HG03442 (cell line): ENCODE results near the gene UQCC2.

ENCODE experiments used
- ATAC-seq: cut with Tn5 transposase; IDR thresholded peaks from one replicate; pipeline ENCODE4 v1.9.1; 2021; ENCODE audit warnings: mild to moderate bottlenecking, moderate library complexity; ENCODE audit not compliant: unreplicated experiment

Gene UQCC2

DNA sequence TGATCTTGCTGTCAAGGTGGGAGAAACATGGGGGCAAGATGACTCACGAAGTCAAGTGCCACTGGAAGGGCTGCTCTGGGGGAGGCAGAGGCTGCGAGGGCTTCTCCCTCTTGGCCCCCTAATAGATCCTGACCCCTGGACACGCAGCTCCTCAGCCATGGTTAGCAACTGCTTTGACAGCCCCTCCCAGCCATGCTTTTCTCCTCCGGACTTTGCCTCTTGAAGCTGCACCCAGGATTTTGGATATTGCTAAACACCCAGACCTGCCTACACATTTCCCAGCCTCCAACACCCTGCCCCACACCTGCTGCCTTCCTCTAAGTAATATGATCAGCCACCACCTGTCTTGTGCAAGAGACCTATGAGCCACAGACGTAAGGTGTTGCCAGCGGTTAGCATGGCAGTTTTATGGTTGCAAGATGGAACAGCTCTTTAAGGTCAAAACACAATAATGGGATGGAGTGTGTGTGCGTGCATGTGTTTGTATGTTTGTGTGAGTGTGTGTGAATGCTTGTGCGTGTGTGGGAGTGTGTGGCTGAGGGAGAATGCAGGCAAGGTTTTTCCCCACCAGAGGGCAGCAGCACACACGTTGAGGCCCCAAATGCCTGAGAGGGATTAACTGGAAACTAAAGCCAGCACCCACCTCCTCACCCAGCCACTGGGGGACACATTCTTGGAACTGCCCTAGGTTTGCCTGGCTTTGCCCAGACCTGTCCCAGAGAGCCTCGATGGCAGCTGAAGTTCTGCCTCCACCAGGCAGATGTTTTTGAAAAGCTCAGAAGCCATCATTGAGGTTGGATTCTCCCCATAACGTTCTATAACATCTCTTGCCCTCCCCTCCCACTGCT lies 32.7 kb upstream of the UQCC2 start:
- ATAC-seq, result no peak

DNA sequence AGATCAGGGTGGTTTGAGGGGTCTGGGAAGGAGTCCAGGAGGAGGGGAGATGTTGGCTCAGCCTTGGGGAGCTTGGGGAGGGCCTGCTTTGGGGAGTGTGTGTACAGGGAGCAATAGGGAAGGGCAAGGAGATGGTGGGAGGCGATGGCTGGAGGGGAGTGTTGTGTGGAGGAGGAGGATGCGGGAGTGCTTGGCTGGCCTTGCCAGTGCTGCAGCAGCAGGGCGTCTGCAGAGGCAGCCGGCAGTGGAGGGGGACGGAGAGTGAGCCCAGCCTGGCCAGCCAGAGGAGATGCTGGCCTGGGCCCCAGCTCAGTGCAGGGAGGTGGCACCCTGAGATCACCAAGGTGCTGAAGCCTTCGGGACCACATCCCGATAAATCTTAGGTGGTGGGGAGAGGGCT lies 31.3 kb upstream of the UQCC2 start:
- no peak for ATAC-seq

DNA sequence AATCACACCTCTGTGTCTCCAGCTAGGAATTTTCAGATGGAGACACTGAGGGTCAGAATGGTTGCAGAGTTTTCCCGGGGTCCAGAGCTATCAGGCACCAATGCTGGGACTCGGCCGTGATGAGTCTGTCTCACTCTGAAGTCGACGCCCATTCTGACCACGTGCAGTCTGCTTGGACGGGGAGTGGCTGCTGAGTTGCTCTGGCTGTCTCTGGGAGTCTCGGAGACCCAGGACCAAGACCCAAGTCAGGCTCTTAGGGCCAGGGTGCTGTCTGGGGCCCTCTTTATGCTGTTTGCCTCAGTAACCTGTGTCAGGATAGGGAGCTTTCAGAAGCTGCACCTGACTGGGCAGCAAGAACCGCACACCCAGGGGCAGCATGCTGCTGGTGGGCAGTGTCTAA lies 30.6 kb upstream of the UQCC2 start:
- no peak for ATAC-seq

DNA sequence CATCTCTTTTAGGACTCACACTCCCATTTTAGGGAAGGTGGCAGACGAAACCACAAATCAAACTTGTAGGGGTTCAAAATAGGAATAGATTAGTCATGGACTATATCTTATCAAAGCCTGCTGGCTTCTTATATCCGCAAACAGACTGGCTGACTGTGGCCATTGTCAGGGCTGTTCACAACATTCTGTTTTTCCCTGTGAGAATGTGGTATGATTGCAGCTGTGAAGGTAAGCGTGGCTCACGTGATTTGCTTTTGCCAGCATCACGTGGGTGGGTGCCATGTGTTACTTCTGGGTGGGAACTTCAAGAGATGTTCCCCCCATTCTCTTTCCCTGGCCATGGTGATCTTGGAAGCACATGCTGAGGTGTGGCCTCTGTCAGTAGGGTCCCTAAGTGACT lies 29.3 kb upstream of the UQCC2 start:
- ATAC-seq, result no peak

DNA sequence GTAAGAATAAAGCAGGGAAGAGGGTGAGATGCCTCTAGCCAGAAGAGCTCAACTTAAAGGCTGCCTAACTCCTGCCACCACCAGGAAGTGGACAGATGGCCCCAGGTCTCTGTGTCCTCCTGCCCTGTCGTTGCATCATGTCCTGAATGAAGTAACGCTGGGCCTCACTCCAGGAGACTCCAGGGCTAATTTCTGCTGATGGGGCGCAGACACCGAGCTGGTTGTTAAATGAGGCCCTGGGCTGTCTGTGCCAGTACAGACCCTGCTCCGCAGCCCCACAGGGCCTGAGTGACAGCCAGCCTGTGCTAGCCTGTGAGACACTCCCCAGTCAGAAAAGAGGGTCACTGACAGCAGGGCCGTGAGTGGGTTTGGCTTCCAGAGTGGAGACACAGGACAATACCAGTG lies 28.7 kb upstream of the UQCC2 start:
- no peak for ATAC-seq

DNA sequence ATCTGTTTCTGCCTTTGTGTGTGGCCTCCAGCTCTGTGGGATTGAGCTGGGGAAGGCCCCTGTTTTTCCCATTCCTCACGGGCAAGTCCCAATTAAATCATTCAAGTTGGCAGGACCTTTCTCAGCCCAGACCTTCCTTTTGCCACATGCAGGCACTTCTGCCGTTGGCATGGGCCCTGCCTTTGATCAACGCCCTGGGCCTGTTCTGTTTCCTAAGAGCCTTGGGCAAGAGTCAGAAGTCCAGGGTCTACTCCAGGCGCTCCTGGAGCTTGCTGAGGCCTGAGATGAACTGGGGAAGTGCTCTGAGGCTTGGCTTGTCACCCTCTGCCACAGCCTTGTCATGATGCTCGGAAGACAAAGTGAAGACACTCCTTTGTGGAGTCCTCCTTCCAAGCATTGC lies 28.1 kb upstream of the UQCC2 start:
- ATAC-seq, result no peak

DNA sequence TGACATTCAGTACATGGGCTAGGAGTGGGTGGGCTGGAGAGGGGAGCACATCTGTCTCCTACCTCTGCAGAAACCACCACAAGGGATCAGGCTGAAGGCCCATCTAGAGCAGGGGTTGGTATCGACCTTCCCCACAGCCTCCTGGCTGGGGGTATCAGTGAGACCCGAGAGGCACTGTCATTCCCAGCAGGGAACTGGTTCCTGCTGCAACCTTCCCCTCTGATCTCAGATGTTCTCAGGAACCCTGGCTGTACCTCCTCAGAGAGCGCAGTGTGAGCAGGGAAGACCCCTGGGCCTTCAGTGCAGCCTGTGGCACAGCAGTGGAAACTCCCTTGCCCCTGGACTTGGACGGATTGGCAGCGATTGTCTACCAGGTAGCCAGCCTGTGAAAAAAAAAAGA lies 27.4 kb upstream of the UQCC2 start:
- no peak for ATAC-seq

DNA sequence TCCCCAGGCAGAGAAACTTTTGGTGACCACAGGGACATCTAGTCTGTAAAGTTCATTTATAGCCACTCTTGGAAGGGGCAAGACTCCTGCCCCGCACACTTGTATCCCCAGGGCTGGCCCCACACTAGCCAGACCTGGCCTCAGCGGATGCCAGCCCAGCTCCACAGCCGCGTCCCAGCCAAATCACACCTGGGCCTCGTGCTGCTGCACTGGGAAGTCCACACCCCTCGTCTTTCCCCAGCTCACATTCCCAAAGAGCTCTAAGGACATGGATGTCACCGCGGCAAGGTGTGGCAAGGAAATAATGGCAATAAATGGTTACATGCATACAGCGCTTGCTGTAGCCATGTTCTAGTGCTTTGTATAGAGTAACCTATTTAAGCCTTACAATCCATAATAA lies 26.7 kb upstream of the UQCC2 start:
- no peak for ATAC-seq

DNA sequence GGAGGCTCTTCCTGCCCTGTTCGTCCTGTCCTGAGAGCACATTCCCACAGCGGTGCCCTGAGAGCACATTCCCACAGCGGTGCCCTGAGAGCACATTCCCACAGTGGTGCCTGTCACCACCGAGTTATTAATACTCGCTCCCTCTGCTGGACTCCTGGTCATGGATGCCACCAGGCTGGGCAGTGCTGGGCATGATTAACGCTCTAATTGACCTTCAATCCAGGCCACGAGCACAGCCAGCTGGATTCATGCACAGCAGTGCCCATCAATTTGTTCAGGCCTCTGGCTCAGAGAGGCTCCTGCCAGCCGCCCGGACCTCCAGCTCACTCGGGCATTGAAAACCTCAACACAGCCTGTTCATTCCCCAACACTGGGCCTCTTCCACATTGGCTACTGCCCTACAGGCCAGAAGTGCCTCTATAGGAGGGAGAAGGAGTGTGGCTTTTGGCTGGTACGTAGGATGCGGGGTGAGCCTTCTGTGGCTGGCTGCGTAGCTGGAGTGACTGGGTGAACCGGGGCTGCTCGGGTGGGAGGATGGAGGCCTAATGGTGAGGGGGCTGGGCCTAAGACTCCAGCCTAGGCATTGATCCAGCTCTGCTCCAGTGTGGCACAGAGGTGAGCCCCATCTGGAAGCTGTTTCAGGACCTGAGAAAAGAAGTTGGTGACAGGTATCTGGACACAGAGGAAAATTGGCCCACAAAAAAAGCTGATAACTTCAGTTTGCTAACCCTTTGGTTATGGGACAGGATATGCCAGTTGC lies 25.9 kb upstream of the UQCC2 start:
- ATAC-seq, result no peak

DNA sequence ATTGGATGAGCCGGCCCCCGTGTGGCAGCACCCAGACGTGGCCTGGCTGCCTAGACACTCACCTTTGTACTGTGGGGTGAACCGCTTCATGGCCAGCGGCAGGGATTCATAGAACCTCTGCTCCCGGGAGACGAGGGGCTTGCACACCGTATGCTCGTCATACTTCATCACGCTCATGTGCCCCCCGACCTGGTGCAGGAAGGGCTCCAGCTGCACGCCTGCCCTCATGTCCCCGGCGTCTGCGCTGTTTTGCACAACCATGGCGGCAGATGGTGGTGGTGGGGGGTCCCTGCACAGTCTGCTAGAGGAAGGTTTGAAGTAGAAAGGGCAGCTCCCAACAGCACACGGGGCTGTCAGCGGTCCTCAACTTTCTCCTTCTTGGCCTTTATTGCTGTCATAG lies 23.7 kb upstream of the UQCC2 start:
- no peak for ATAC-seq

DNA sequence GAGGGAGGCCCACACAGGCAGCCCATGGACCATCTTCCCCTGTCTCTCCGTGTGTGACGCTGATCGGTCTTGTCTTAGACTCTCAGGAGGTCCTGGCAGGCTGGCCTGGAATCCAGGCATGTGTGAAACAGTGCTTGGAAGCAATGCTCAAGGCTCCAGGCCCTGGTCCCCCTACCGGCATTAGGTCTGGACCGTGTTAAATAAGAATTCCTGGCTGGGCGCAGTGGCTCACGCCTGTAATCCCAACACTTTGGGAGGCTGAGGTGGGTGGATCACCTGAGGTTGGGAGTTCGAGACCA lies 22.2 kb upstream of the UQCC2 start:
- no peak for ATAC-seq

DNA sequence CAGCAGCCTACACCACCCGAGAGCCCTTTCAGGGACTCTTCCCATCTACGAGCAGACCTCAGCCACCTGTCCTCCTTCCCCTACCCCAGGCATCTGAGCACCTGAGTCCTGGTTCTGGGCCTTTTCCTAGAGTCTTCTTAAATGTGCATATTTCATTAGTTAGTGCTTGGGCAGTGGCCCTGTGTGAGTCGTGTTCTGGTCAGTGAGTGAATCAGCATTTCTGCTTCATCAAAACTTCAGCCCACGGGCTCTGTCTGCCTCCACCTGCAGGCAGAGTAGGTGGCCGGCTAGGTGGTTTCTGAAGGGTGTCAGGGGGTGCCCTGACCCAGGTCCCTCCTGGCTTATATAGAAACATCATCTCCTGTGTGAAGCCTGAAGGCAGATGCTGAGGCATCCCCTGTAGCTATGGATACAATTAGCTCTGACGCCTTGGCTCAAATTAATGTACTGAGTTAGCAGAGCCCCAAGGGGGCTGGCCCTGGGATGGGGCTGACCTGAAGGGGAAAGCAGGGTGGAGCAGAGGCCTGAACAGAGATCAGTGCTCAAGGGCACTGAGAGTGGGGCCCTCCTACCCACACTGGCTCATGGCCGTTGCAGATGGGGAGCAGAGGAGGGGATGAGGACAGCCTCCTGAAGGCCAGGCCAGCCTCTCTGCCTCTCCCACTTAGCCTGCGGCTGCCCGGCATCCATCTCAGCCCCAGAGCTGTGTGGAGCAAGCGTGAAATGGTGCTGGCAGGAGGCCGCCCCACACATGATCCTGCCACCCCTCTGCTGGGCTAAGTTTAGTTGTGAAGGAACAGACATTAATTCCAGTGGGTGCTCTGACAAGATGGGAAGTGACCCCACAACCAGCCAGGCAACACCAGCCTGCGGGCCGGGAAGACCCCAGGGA lies 21.6 kb upstream of the UQCC2 start:
- ATAC-seq, result no peak

DNA sequence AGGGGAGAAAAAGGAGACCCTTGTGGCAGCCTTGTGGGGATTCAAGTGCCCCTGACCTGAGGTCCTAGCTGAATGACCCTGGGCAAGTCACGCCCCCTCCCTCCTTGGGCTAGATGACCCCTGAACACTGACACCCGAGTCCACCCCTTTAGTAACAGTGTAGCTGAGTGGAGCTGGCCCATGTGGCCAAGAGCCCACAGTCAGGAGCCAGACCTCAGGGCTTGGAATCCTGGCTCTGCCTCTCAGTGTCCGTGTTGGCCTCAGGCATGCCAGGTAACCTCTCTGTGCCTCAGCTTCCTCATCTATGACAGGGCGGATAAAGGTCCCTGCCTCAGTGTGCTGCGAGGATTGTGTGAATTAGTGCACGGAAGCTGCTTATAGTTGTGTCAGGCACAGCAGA lies 20.9 kb upstream of the UQCC2 start:
- ATAC-seq, result no peak

DNA sequence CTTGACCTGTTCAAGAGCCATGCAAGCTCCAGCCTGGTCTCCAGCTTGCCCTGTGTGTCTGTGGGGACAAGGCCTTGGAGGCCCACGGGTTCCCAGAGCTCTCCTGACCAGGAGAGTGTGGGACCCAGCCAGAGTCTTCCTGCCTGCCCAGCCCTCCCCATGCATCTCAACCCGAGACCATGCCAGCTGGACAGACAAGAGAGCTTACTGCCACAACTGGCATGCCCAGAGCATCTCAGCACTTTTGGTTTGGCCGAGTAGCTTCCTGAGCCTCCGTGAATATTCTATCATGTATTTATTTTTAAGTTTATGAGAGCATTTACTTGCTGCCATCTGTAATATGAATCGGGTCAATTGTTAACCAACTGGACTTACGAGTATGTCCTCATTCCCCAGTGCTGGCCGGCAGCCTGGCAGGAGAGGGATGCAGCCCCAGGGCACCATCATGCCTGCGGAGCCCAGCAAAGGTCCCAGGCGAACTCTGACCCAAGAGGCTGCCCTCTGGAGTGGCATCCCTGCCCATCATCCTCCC lies 20.3 kb upstream of the UQCC2 start:
- ATAC-seq, result no peak

DNA sequence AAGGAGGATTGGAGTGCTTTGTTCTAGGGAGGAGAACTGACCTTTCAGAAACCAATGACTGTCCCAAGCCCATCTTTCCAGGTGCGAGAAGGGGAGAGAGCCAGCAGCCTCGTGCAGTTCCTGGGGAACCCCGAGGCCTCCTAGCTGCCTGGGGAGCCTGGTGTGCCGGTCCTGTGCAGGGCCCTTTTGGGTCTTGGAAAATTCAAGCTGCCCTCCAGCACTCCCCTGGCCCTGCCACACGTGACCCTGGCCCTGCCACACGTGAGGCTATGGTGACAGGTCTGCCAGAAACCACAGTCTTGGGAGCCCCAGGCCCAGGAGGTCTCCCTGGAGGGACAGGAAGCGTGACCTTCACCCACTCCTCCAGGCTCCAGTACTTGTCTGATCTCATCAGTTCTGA lies 19.5 kb upstream of the UQCC2 start:
- ATAC-seq, result no peak

DNA sequence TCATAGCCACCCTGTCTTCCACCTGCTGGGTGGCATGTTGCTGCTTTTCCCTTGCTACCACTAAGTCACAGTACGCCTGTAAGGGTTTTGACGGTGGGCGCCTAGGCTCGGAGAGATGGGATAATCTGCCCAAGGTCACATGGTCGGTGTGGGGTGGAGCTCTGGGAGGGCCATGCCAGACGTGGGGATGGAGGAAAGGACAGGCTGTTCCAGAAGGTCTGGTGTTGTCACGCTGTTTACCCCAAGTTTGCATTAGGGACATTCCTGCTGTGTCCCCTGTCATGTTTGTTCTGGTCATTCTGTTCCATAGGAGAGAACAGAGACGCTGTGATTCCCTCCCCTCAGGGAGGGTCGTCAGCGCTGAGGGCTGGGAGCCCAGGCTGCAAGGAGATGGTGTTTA lies 19.1 kb upstream of the UQCC2 start:
- no peak for ATAC-seq

DNA sequence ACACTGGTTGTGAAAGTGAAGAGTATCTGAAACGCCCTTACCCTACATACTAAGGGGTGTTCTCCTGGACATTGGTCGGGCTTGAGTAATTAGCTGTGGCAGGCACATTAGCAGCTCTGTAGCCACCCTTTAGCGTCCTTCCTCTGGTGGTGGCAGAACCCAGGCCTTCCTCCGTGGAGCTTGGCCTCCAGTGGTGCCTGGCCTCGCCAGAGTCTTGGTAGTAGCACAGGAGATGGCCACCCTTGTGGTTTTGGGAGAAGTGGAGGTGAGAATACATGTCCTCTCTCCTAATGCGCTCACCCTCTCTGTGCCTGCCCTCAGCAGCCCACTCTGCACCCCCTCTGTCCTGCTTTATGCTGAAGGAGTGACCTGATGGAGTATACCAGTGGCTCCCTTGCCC lies 17.6 kb upstream of the UQCC2 start:
- ATAC-seq, result no peak

DNA sequence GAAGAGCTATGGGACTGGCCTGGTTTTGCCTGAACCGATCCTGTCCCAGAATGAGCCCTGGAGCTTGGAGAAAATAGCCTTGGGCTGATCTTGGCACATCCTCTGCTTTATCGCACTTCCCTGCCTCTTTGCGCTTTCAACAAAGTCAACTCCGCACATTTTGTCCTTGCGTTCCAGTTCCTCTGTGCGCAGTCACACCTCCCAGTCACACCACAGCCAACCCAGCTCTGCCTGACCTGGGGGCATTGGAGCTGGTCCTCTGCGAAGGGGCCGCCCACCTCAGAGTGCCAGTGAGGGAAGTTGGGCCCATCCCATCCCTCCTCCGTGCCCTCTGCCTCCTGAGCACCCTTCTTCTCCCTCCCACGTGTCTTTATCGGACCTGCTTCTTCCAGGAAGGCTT lies 16.9 kb upstream of the UQCC2 start:
- no peak for ATAC-seq

DNA sequence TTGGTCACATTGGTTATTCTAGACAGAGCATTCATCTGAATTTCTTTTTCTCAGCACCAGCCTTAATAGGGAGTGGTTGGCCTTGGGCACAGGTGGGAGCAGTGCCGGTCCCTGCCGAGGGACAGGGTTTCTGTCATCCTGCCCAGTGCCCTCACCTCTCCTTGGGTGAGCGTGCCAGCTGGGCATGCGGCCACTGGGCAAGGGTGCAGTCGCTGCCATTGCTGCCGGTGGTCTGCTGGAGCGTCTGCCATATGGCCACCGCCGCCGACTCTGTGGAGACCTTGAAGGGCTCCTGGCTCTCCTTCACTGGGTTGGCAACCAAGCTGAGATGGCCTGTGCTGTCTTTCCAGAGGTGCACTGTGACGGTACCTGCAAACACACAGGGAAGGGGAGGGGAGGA lies 16.4 kb upstream of the UQCC2 start:
- no peak for ATAC-seq

DNA sequence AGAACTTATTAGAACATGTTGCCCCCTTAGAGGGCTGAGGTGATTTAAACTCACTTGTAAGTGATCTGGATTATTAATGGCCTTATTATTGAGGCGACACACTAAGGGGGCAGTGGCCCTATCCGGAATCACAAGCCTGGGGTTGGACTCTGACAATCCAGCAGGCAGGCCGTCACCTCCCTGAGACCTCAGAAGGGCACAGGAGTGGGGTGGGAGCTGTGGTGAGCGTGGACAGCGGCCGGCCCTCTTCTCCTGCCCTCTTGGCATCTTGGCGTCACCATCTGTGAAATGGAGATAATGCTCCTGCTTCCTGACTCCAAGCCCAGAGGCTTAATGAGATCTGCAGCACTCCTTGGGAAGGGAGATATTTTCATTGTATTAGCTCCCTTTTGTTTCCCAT lies 15.6 kb upstream of the UQCC2 start:
- ATAC-seq, result no peak

DNA sequence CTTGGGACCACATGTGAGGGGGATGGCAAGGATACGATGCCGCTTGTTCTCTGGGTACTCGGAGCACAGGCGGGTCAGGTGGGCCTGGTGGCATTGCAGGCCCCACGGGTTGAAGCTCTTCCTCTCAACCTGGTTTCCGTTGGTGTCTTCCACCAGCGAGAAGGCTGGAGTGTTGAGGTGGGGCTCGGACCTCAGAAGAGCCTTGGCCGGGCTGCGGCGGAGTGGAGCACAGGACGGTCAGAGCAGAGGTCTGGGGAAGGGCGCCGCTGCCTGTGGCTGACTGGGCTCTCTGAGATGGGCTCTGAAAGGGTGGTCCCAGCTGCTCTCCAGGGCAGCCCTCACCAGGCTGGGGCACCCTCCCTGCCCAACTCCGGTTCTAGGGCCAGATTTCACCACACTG lies 15.2 kb upstream of the UQCC2 start:
- no peak for ATAC-seq
